ENCODE measurements around the gene METTL25B.

The METTL25B gene

DNA sequence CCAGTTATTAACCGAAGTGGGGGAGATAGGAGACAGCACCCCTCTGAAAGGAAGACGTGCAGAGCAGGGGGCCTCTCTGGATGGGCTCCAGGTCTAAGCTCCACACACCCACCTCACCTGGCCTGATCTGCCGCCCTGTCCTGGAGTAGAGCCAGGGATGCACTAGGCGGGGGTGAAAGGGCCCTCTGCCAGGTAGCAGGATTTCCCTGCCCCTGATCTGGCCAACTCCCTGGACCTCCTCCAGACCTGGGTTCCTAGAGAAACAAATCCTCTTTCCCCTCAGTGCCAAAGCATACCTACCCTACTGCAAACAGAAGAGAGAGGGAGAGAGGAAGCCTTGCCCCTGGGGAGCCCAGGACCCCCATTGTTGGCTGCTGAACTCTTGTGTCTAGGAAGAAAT lies 24.9 kb upstream of the METTL25B start:
- no peak for DNase-seq (ENCODE audit: low read depth)
- peak overlapping the region; percentile 80 for H3K4me3 ChIP-seq (ENCODE audit: low read length)

DNA sequence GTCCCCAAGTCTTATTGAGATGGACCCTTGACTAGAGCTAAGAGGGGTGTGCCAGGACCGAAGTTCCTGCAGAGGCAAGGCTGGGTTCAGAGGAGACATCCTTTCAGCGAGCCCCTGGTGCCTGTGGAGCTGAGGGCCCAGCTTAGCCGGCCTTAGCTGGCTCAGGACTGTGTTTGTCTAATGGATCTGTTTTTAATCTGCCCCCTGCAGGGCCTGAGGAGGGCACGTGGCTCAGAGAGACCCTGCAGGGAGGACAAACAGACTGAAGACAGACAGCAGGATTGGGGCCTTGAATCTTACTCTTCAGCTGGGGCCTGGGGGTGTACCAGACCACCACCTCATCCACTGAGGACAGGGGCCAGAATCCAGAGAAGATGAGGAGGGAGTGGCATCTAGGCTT lies 24.5 kb upstream of the METTL25B start:
- TF ChIP-seq, protein P1, sequence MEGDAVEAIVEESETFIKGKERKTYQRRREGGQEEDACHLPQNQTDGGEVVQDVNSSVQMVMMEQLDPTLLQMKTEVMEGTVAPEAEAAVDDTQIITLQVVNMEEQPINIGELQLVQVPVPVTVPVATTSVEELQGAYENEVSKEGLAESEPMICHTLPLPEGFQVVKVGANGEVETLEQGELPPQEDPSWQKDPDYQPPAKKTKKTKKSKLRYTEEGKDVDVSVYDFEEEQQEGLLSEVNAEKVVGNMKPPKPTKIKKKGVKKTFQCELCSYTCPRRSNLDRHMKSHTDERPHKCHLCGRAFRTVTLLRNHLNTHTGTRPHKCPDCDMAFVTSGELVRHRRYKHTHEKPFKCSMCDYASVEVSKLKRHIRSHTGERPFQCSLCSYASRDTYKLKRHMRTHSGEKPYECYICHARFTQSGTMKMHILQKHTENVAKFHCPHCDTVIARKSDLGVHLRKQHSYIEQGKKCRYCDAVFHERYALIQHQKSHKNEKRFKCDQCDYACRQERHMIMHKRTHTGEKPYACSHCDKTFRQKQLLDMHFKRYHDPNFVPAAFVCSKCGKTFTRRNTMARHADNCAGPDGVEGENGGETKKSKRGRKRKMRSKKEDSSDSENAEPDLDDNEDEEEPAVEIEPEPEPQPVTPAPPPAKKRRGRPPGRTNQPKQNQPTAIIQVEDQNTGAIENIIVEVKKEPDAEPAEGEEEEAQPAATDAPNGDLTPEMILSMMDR (IDR thresholded peaks at IDR 0.05; ENCODE audit: insufficient read depth, low read depth, low read length, missing control alignments): no peak
- no peak for DNase-seq (ENCODE audit: low read depth)
- peak overlapping the region; percentile 80 for H3K4me3 ChIP-seq (ENCODE audit: low read length)

More for the DNA sequence above, 24.9 kb upstream of the METTL25B start:
- TF ChIP-seq, protein P1 (IDR thresholded peaks at IDR 0.05; ENCODE audit: insufficient read depth, low read depth, low read length, missing control alignments): no peak

GRCh38 chr1:156704166-156704711 lies 24.0 kb upstream of the METTL25B start:
- peak overlapping the region; percentile 80 for H3K4me3 ChIP-seq (ENCODE audit: low read length)
- DNase-seq (ENCODE audit: low read depth): no peak
- TF ChIP-seq, protein P1 (IDR thresholded peaks at IDR 0.05; ENCODE audit: insufficient read depth, low read depth, low read length, missing control alignments): no peak

- peak overlapping the region; percentile 80 for H3K4me3 ChIP-seq (ENCODE audit: low read length)
- peak; percentile 86 for DNase-seq (ENCODE audit: low read depth)
- TF ChIP-seq, protein P1 (IDR thresholded peaks at IDR 0.05; ENCODE audit: insufficient read depth, low read depth, low read length, missing control alignments): no peak
Measured at GRCh38 chr1:156704930-156705320, 23.3 kb upstream of the METTL25B start.

DNA sequence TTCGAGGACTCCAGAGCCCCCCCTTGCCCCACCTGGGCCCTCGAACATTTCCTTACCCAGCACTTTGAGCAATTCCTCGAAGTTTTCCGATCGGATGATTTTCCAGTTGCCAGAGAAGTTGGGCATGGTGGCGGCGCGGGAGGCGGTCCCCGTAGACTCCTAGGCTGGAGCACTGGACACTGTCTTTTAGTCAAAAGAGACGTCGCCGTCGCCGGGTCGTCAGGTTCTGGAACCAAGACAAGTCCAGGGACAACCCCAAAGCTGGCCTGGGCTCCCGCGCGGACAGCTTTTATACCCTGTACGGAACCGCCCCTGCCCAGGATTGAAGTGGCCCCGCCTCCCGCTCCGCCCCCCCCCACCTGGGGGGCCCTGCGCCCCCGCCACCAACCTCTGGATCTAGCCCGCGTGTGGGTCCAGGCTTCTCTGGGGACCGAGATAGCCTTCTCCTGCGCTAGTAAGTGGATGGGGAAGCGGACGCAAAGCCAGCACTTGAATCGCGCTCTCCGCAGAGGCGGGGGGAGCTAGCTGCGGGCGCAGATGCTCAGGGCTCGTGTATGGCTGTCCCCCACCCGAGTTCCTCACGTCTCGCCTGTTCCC lies 22.9 kb upstream of the METTL25B start, which contains the start of gene CRABP2:
CRABP2 (minus strand) TSS at position 263 of the 597 bp plus-strand sequence; CDS start at position 126, 137 bp downstream.
- H3K4me3 ChIP-seq (ENCODE audit: low read length): peak within 1 kb of the TSS; percentile 80
- DNase-seq (ENCODE audit: low read depth): peak; percentile 41
- TF ChIP-seq, protein P1 (IDR thresholded peaks at IDR 0.05; ENCODE audit: insufficient read depth, low read depth, low read length, missing control alignments): no peak

DNA sequence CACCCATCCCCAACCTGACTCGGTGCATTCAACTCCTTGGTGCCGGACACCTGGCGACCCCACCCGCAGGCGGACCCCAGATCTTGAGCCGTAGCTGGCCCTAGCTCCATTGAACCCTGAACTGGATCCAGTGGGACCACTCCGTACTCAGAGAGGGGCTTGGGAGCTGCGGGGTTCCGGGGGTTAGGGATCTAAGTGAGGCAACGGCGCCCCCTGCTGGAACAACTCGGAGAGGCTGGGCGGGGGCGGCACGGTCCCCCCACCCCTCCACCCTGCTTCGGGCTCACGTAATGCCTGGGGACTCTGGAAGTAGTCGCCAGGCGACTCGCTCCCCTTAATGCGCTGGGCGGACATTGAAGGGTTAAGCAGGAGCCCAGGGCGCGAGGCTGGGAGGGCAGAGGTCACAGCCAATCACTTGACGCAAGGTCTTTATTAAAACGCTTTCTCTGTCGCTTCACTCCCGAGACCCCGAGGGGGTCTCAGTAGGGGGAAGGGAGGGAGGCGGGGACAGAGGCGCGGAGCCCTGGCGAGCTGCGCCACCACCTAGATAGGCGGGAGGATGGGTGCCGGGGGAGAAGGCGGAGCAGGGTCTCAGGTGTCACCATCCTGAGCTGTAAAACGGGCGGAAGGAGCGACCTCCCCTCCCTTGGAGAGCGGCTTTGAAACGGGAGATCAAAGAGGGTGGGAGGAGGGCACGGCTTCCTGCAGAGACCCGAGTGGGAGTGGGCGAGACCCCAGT lies 22.2 kb upstream of the METTL25B start:
- TF ChIP-seq, protein P1 (IDR thresholded peaks at IDR 0.05; ENCODE audit: insufficient read depth, low read depth, low read length, missing control alignments): peak; percentile 72
- DNase-seq (ENCODE audit: low read depth): peak; percentile 59

More for the DNA sequence above, 22.2 kb upstream of the METTL25B start:
- peak overlapping the region; percentile 80 for H3K4me3 ChIP-seq (ENCODE audit: low read length)
